GM23338 (cell line): ENCODE measurements around the gene P2RX4. TPM values are rescaled to one million over a fixed set of nuclear protein-coding genes. Genes with fewer than 3 reads are reported as not detected.

ENCODE experiments used
- ATAC-seq: fragments of 200-7000 bp; cut with Tn5 transposase; 3 replicates; pipeline ENCODE4 v1.9.1; 2020
- DNase-seq: peaks from one replicate; pipeline ENCODE4 v3.0.0-alpha.2; 2015; ENCODE audit warnings: low spot score
- H2AFZ ChIP-seq: fragments of 200-600 bp; sonication (generic); 2 replicates; pipeline ENCODE4 v1.8.0; 2016; ENCODE audit warnings: antibody characterized with exemption, mild to moderate bottlenecking, moderate library complexity
- H3F3A ChIP-seq: fragments of 200-600 bp; sonication (generic); replicated peaks from 2 replicates; pipeline ENCODE4 v1.8.0; 2017; ENCODE audit warnings: antibody characterized with exemption, mixed run types, low read depth
- H3K27ac ChIP-seq: fragments of 200-600 bp; sonication (generic); 2 replicates; pipeline ENCODE4 v1.6.1; 2016; ENCODE audit warnings: low read depth
- H3K27me3 ChIP-seq: fragments of 200-600 bp; sonication (generic); 2 replicates; pipeline ENCODE4 v1.8.0; 2016; ENCODE audit warnings: mild to moderate bottlenecking, mixed run types, moderate library complexity; ENCODE audit not compliant: insufficient read depth
- H3K36me3 ChIP-seq: fragments of 200-600 bp; sonication (generic); 2 replicates; pipeline ENCODE4 v1.8.0; 2016; ENCODE audit warnings: mild to moderate bottlenecking; ENCODE audit not compliant: insufficient read depth
- H3K4me1 ChIP-seq: fragments of 200-600 bp; sonication (generic); 2 replicates; pipeline ENCODE4 v1.8.0; 2016; ENCODE audit warnings: mild to moderate bottlenecking, moderate library complexity; ENCODE audit not compliant: insufficient read depth
- H3K4me2 ChIP-seq: fragments of 200-600 bp; sonication (generic); 2 replicates; pipeline ENCODE4 v1.7.1; 2017; ENCODE audit warnings: mixed run types
- H3K4me3 ChIP-seq: fragments of 200-600 bp; sonication (generic); 2 replicates; pipeline ENCODE4 v1.6.1; 2016; ENCODE audit warnings: mixed run types
- H3K79me2 ChIP-seq: fragments of 200-600 bp; sonication (generic); replicated peaks from 2 replicates; pipeline ENCODE4 v1.8.0; 2017; ENCODE audit warnings: mild to moderate bottlenecking; ENCODE audit not compliant: insufficient read depth
- H3K9me2 ChIP-seq: fragments of 200-600 bp; sonication (generic); 2 replicates; pipeline ENCODE4 v1.8.0; 2017; ENCODE audit not compliant: insufficient read depth
- H4K20me1 ChIP-seq: fragments of 200-600 bp; sonication (generic); replicated peaks from 2 replicates; pipeline ENCODE4 v1.8.0; 2017; ENCODE audit warnings: mild to moderate bottlenecking; ENCODE audit not compliant: insufficient read depth
- H3K27ac Mint-ChIP-seq: 2 replicates; pipeline ENCODE4 v1.8.0; 2020; ENCODE audit warnings: inconsistent platforms, mild to moderate bottlenecking, moderate library complexity, mixed read lengths
- H3K27me3 Mint-ChIP-seq: 3 replicates; pipeline ENCODE4 v1.8.0; 2022; ENCODE audit warnings: low read depth, mild to moderate bottlenecking, moderate library complexity, mixed read lengths, inconsistent platforms; ENCODE audit not compliant: insufficient read depth, poor library complexity
- H3K36me3 Mint-ChIP-seq: 3 replicates; pipeline ENCODE4 v1.8.0; 2021; ENCODE audit warnings: low read depth, mild to moderate bottlenecking, inconsistent platforms, moderate library complexity, mixed read lengths
- H3K4me1 Mint-ChIP-seq: 3 replicates; pipeline ENCODE4 v1.8.0; 2020; ENCODE audit warnings: mild to moderate bottlenecking, inconsistent platforms, mixed read lengths
- H3K4me3 Mint-ChIP-seq: 3 replicates; pipeline ENCODE4 v1.8.0; 2021; ENCODE audit warnings: moderate library complexity, mild to moderate bottlenecking, inconsistent platforms, mixed read lengths
- H3K9me3 Mint-ChIP-seq: 3 replicates; pipeline ENCODE4 v1.8.0; 2020; ENCODE audit warnings: moderate library complexity, mild to moderate bottlenecking, inconsistent platforms, mixed read lengths
- CREB1 ChIP-seq: fragments of 250-450 bp; sonication (Bioruptor Pico); IDR thresholded peaks from 2 replicates; pipeline ENCODE4 v1.5.0; 2020; ENCODE audit warnings: low read depth, mild to moderate bottlenecking, moderate library complexity
- ETS1 ChIP-seq: IDR thresholded peaks from 2 replicates; pipeline ENCODE4 v1.6.1; 2016; ENCODE audit warnings: antibody characterized with exemption
- JUNB ChIP-seq: IDR thresholded peaks from one replicate; pipeline ENCODE4 v1.6.1; 2016; ENCODE audit warnings: antibody characterized with exemption; ENCODE audit not compliant: unreplicated experiment
- REST ChIP-seq: IDR thresholded peaks from one replicate; pipeline ENCODE4 v1.6.1; 2018; ENCODE audit warnings: antibody characterized with exemption; ENCODE audit not compliant: unreplicated experiment
- STAT1 ChIP-seq: IDR thresholded peaks from one replicate; pipeline ENCODE4 v1.6.1; 2016; ENCODE audit warnings: antibody characterized with exemption; ENCODE audit not compliant: unreplicated experiment
- ZNF114 ChIP-seq: fragments of 250-450 bp; sonication (Bioruptor Pico); IDR thresholded peaks from 2 replicates; pipeline ENCODE4 v1.5.0; 2020; ENCODE audit warnings: mild to moderate bottlenecking, moderate library complexity
- polyA plus RNA-seq: library from polyadenylated mRNA; unstranded; fragments of >200 nt; fragmentation: Nextera tagmentation; extraction: Ambion mirVana; gene quantifications from 2 replicates; pipeline ENCODE4 v1.2.1, GENCODE V29; 2016
- total RNA-seq: library from RNA; depleted of rRNA; stranded (reverse); fragments of >200 nt; shearing (Covaris generic); gene quantifications from 2 replicates; pipeline ENCODE4 v1.2.3, GENCODE V29; 2014

The P2RX4 gene
- total and polyA plus RNA-seq, 2 experiments from 2014 or later = 5.6 to 18.9 TPM

DNA sequence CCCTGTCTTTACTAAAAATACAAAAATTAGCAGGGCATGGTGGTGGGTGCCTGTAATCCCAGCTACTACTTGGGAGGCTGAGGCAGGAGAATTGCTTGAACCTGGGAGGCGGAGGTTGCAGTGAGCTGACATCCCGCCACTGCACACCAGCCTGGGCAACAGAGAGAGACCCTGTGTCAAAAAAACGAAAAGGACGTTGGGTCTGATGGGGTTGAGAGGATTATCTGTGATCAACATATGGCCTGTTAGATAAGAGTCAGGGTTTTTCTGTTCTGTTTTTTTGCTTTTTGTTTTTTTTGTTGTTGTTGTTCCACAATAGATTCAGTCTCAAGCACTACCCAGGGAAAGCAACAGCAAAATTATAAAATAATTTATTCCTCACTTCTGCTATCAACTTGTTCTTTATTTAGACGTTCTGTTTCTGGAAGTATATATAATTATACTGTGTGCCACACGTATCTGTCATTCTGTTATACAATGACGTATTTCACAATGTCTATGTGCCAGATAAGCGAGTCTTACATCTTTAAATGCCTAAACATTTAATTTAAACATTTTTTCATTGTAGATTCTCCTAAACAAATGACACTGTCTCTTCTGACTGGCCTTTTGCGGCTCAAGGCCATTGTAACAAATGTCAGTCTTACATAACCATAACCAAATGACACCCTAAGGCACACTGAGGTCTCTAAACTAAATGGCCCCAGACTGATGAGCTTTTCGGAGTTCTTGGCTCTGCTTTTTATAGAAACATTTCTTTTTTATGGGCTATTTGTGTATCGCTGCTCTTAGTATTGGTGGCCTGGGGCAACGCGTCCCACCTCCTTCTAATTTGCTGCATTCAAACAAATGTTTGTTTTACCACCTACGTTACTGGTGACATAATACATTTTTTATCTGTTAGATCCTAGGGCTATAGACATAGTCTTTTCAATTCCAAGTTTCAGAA, 7.2 kb upstream of the P2RX4 start:
- no peak for ATAC-seq
- Mint-ChIP-seq H3K36me3 (no peaks in the 10 kb centered on the region), H3K4me3 (no peak overlapping the region), H3K9me3 (no peaks in the 10 kb centered on the region), H3K4me1 (no peaks in the 10 kb centered on the region), H3K27ac (no peak overlapping the region), H3K27me3 (no peaks in the 10 kb centered on the region)
- Histone ChIP-seq H3K79me2 (no peaks in the 10 kb centered on the region), H3K36me3 (no peaks in the 10 kb centered on the region), H2AFZ (no peak overlapping the region), H3K9me2 (no peaks in the 10 kb centered on the region), H3K4me1 (no peaks in the 10 kb centered on the region), H3K4me3 (no peak overlapping the region), H4K20me1 (no peaks in the 10 kb centered on the region; the same call in 1 of the 2 replicates), H3F3A (no peaks in the 10 kb centered on the region), H3K27me3 (no peaks in the 10 kb centered on the region), H3K4me2 (no peak overlapping the region), H3K27ac (no peak overlapping the region)
- DNase-seq = no peak
- TF ChIP-seq ETS1 (no peak), STAT1 (no peak), ZNF114 (CRISPR knock-in tag) (no peak), REST (no peak), JUNB (no peak), CREB1 (CRISPR knock-in tag) (no peak)

GRCh38 chr12:121203482-121203881, 6.4 kb upstream of the P2RX4 start:
- H3K4me2 ChIP-seq = no peak overlapping the region
- no peak overlapping the region for H3K4me3 Mint-ChIP-seq

More at GRCh38 chr12:121203482-121203881, 6.4 kb upstream of the P2RX4 start:
- Histone ChIP-seq H4K20me1 (no peaks in the 10 kb centered on the region; the same call in 1 of the 2 replicates), H3F3A (no peaks in the 10 kb centered on the region), H3K4me3 (no peak overlapping the region), H3K79me2 (no peaks in the 10 kb centered on the region), H3K27ac (no peak overlapping the region), H3K9me2 (no peaks in the 10 kb centered on the region), H3K4me1 (no peaks in the 10 kb centered on the region), H2AFZ (no peak overlapping the region; the same call in 1 of the 2 replicates), H3K27me3 (peaks cover 6% of the 10 kb centered on the region; the same call in 1 of the 2 replicates), H3K36me3 (no peaks in the 10 kb centered on the region)
- Mint-ChIP-seq H3K36me3 (no peaks in the 10 kb centered on the region), H3K4me1 (no peaks in the 10 kb centered on the region), H3K27ac (no peak overlapping the region), H3K9me3 (no peaks in the 10 kb centered on the region), H3K27me3 (no peaks in the 10 kb centered on the region)
- TF ChIP-seq ZNF114 (CRISPR knock-in tag) = no peak
- no peak for TF ChIP-seq REST
- TF ChIP-seq ETS1 = no peak
- no peak for DNase-seq
- no peak for ATAC-seq
